HL-60 (cell line): ENCODE measurements around the gene ALPL.

Experiments used
- CTCF ChIP-seq: IDR thresholded peaks from one replicate; pipeline ENCODE4 v1.5.1; 2011; ENCODE audit warnings: low read length, control low read depth, inconsistent platforms; ENCODE audit not compliant: insufficient read depth
- GABPA ChIP-seq: IDR thresholded peaks from 2 replicates; pipeline ENCODE4 v1.6.1; 2012; ENCODE audit warnings: low read depth
- POLR2AphosphoS5 ChIP-seq: IDR thresholded peaks from 2 replicates; pipeline ENCODE4 v1.6.1; 2012; ENCODE audit warnings: low read depth
- REST ChIP-seq: IDR thresholded peaks from 2 replicates; pipeline ENCODE4 v1.6.1; 2012; ENCODE audit warnings: low read depth; ENCODE audit not compliant: insufficient replicate concordance

- TF ChIP-seq CTCF = no peak
- no peak for TF ChIP-seq POLR2AphosphoS5
- TF ChIP-seq GABPA = no peak
- no peak for TF ChIP-seq REST
These were observed 38.7 kb downstream of the ALPL start for GRCh38 chr1:21547876-21548275.
